ENCODE measurements around the gene UROS.

GRCh38 chr10:125778556-125778955 lies 44.5 kb downstream of the UROS start:
- no peak for TF ChIP-seq CTCF (IDR thresholded peaks at IDR 0.05; ENCODE audit: low read depth, low read length)
- no peak for TF ChIP-seq EZH2phosphoT487 (IDR thresholded peaks at IDR 0.05; ENCODE audit: low read depth)

Measured in OCI-LY3 (cell line).